ENCODE measurements around the gene STN1.
"Not testable (repeated sequence)": the region's sequence is repeated elsewhere in the genome, so short reads cannot be mapped to it uniquely, and the experiment has no call there.

Gene STN1

GRCh38 chr10:103847346-103847745 lies 70.6 kb downstream of the STN1 start:
- no peak for DNase-seq
- TF ChIP-seq POLR2A (IDR thresholded peaks at IDR 0.05; ENCODE audit: low read length) (no peak), GATA1 (IDR thresholded peaks at IDR 0.05; ENCODE audit: low read depth, low read length) (no peak)

- DNase-seq, result no peak
- TF ChIP-seq POLR2A (IDR thresholded peaks at IDR 0.05; ENCODE audit: low read length) (no peak), GATA1 (IDR thresholded peaks at IDR 0.05; ENCODE audit: low read depth, low read length) (no peak)
These were observed 72.0 kb downstream of the STN1 start for GRCh38 chr10:103845972-103846371.

- not testable (repeated sequence) for DNase-seq
These were observed 72.6 kb downstream of the STN1 start for GRCh38 chr10:103845346-103845745.

GRCh38 chr10:103843854-103844570 lies 74.0 kb downstream of the STN1 start:
- no peak for DNase-seq

GRCh38 chr10:103843045-103843444 lies 74.9 kb downstream of the STN1 start:
- TF ChIP-seq POLR2A (IDR thresholded peaks at IDR 0.05; ENCODE audit: low read length) (no peak), GATA1 (IDR thresholded peaks at IDR 0.05; ENCODE audit: low read depth, low read length) (no peak)
- no peak for DNase-seq

More at GRCh38 chr10:103843854-103844570, 74.0 kb downstream of the STN1 start:
- TF ChIP-seq GATA1 (IDR thresholded peaks at IDR 0.05; ENCODE audit: low read depth, low read length) (no peak), POLR2A (IDR thresholded peaks at IDR 0.05; ENCODE audit: low read length) (no peak)

GRCh38 chr10:103842605-103843004 lies 75.4 kb downstream of the STN1 start:
- TF ChIP-seq POLR2A (IDR thresholded peaks at IDR 0.05; ENCODE audit: low read length) (no peak), GATA1 (IDR thresholded peaks at IDR 0.05; ENCODE audit: low read depth, low read length) (no peak)
- no peak for DNase-seq

GRCh38 chr10:103841519-103841918 lies 76.5 kb downstream of the STN1 start:
- no peak for DNase-seq
- TF ChIP-seq GATA1 (IDR thresholded peaks at IDR 0.05; ENCODE audit: low read depth, low read length), result no peak
- no peak for TF ChIP-seq POLR2A (IDR thresholded peaks at IDR 0.05; ENCODE audit: low read length)

- DNase-seq, result no peak
- TF ChIP-seq POLR2A (IDR thresholded peaks at IDR 0.05; ENCODE audit: low read length) (no peak), GATA1 (IDR thresholded peaks at IDR 0.05; ENCODE audit: low read depth, low read length) (no peak)
These were observed 77.3 kb downstream of the STN1 start for GRCh38 chr10:103840740-103841070.

GRCh38 chr10:103839872-103840739 lies 77.9 kb downstream of the STN1 start:
- TF ChIP-seq GATA1 (IDR thresholded peaks at IDR 0.05; ENCODE audit: low read depth, low read length), result no peak
- TF ChIP-seq POLR2A (IDR thresholded peaks at IDR 0.05; ENCODE audit: low read length), result no peak
- no peak for DNase-seq

GRCh38 chr10:103839519-103839871 lies 78.5 kb downstream of the STN1 start:
- TF ChIP-seq GATA1 (IDR thresholded peaks at IDR 0.05; ENCODE audit: low read depth, low read length), result no peak
- TF ChIP-seq POLR2A (IDR thresholded peaks at IDR 0.05; ENCODE audit: low read length), result no peak

GRCh38 chr10:103838862-103839518 lies 79.0 kb downstream of the STN1 start:
- DNase-seq, result no peak
- TF ChIP-seq GATA1 (IDR thresholded peaks at IDR 0.05; ENCODE audit: low read depth, low read length), result no peak
- TF ChIP-seq POLR2A (IDR thresholded peaks at IDR 0.05; ENCODE audit: low read length), result no peak

More at GRCh38 chr10:103839519-103839871, 78.5 kb downstream of the STN1 start:
- no peak for DNase-seq

- TF ChIP-seq GATA1 (IDR thresholded peaks at IDR 0.05; ENCODE audit: low read depth, low read length), result no peak
- no peak for TF ChIP-seq POLR2A (IDR thresholded peaks at IDR 0.05; ENCODE audit: low read length)
- DNase-seq, result no peak
These were observed 80.0 kb downstream of the STN1 start for GRCh38 chr10:103838070-103838395.

- TF ChIP-seq POLR2A (IDR thresholded peaks at IDR 0.05; ENCODE audit: low read length) (no peak), GATA1 (IDR thresholded peaks at IDR 0.05; ENCODE audit: low read depth, low read length) (no peak)
- DNase-seq, result no peak
These were observed 80.5 kb downstream of the STN1 start for GRCh38 chr10:103837370-103838069.

GRCh38 chr10:103836861-103837260 lies 81.1 kb downstream of the STN1 start:
- TF ChIP-seq POLR2A (IDR thresholded peaks at IDR 0.05; ENCODE audit: low read length) (no peak), GATA1 (IDR thresholded peaks at IDR 0.05; ENCODE audit: low read depth, low read length) (no peak)
- no peak for DNase-seq

All from erythroblast (primary cell).